ENCODE results near the gene NHS.

The NHS gene

DNA sequence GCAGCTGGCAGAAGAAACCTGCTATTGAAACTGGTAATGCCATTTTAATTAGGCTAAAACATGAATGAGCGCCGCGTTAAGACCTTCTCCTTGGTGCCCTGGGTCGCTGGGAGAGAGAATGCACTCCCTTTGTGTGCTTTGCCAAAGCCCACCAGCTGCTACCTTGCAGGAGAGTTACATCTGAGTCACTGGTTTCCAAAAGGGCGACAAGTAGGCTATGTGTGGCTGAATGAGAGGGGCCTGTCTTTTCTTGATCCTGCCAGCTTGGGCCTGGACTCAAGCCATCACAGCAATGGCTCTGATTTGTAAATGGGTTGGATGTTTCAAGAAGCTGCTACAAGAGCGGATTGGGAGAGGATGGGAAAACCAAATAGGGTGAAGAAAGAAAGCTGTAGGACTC, 81.5 kb downstream of the NHS start:
- DNase-seq = no peak

- peak; percentile 84 for DNase-seq
These were observed 84.1 kb downstream of the NHS start for GRCh38 chrX:17459008-17459611.

DNA sequence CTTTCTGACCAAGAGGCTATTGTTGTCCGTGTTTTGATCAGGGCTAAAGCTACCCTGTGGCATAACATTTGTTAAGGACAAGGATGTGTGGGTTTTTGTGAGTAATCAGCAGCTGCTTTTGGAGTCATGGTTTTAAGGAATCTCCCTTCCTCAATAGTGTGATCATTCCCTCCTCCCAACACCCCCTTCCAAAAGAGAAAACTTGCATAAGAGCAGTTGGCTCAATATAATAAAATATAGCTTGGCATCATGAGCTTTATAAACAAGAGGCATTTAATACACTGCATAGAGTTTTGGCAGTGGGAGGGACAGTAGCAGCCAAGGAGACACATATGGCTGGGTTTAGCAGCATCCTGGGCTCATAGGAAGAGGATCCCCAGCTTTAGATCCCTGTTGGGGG, 84.7 kb downstream of the NHS start:
- DNase-seq = no peak

DNA sequence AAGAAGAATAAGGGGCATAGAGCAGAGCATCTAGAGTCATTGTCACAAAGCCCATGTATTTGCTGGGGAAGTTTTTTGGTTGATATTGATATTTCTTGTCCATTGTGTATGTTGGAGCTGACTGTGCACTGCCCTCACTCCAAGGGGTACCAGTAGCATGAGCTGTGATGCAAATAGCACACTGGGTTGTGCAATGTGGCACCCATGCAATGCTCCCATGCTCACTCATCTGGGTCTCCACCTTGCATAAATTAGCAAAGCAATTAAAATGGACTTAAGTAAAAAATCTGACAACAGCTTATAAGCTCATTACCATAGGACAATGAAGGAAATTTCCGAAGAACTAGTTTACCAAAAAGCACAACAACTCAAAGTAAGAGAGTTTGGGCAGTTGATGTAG, 87.9 kb downstream of the NHS start:
- DNase-seq = no peak

DNA sequence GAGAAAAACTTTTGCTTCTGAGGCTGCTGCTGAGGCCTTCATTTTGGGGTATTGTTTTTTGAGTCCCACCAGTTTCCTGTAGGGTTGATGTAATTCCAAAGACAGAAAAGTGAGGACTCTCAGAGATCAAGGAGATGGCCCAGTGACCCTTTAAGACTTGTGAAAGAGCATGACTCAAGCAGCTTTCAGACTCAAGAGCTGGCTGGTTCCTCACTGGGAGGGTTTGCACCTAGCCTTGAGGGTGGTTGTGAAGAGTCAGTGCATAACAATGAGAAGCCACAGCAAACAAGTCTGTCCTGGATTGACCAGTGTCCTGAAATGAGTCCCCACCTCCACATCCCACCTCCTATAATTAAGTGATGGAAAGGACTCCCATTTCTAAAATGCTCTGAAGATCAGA, 89.2 kb downstream of the NHS start:
- no peak for DNase-seq

DNA sequence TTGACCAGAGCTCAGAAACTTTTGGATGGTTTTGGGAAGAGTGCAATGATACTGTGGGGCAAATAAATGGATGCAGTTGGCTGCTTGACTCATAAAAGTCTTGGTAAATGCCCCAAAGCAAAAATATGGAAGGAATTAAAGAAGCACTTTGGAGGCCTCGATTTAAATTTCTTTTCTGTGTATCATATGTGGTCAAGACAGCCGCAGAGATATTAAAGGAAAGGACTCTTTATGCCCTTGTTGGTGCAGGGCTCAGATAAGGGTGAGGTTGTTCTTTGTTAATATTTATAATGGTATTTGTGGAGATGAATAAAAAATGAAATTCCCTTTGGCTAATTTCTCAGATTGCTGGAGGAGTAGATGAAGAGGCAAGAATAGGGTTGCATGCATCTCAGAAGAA, 90.2 kb downstream of the NHS start:
- no peak for DNase-seq

DNA sequence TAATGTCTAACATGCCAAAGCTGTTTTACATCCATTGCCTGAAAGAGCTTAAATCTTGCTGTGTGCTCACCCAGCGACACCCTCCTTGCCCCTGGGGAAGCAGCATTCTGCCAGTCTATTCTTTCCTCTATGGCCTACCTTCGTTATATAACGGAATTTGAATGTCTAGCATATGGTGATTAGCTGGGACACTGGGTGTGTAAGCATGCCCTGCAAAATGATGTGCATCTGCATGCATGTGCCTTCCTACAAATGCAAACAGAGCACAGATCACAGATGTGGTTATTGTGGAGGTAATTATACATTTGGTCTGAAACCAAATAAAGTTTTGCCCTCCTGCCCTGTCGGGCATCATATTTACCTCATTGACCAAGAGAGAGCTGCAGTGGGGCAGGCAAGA, 90.8 kb downstream of the NHS start:
- DNase-seq = no peak

- no peak for DNase-seq
These were observed 95.1 kb downstream of the NHS start for GRCh38 chrX:17470136-17470535.

GRCh38 chrX:17471121-17471520, 96.1 kb downstream of the NHS start:
- DNase-seq = no peak

- DNase-seq = no peak
These were observed 96.9 kb downstream of the NHS start for GRCh38 chrX:17471861-17472260.

GRCh38 chrX:17472424-17472823, 97.4 kb downstream of the NHS start:
- no peak for DNase-seq

- no peak for DNase-seq
These were observed 98.0 kb downstream of the NHS start for GRCh38 chrX:17473021-17473420.

DNA sequence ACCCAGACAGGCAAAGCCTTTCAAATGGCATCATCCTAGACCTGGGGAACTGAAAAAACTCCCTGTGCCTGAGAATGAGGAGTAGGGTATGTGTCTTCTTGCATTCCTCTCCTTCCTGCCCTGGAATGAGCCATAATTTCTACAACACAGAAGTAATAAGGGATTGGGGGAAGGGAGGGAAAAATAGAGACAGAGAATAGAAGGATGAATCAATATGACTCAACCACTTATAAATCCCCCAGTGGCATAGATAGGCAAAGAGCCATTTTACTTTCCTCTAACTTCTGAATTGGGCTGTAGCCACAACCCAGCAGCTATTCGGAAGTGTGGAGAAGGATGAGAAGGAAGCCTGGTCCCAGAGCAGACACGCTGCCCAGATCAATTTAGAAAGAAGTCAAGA, 99.9 kb downstream of the NHS start:
- DNase-seq = no peak

DNA sequence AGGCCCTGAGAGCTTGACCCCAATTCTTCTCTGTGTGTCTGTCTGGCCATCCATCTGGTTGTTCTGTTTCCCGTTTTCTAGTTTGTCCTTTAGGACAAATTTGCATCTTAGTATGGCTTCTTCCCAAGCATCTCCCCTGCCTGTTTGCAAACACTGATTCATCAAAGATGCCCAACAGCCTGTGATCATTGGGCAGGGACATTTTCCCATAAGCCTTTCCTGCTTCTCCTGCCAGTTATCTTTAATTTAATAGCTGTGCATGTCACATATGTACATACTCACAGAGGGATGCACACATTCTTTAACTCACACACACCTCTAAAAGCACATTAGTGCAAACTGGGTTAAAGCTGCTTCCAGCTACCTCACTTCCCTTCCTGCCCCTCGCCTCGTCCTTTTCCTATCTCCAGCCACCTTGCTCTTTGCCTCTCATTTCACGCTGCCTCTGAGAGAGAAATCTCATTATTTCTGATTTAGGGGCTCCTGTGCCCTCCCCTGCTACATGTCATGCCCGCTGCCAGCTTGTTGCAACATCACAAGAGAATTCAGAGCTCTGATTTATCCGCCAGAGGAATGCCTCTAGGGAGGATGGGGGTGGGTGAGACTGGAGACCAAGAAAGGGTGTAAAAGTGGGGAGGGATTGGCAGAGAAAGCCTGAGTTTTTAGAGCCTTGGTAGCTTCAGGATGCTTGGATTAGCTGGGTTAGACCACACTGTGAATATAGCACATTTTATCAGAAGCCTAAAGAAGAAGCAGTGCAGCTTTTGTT, 100.6 kb downstream of the NHS start:
- DNase-seq = no peak

DNA sequence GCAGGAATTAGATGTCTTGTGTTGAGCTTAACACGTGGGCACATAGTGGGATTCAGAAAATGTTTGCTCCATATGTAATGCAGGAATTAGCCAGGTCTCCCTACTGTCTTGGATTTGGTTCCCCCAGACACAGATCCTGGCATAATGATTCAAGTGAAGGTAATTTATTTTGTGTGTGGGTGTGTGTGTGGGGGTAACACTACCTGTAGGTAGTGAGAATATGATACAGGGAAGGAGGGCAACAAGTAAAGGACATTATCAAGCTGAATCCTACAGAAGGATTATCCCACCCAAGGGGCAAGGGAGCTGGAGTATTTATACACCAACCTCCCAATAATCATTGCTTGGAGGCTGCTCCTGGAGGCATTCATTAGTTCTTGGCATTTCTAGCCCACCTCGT, 101.4 kb downstream of the NHS start:
- DNase-seq = no peak

DNA sequence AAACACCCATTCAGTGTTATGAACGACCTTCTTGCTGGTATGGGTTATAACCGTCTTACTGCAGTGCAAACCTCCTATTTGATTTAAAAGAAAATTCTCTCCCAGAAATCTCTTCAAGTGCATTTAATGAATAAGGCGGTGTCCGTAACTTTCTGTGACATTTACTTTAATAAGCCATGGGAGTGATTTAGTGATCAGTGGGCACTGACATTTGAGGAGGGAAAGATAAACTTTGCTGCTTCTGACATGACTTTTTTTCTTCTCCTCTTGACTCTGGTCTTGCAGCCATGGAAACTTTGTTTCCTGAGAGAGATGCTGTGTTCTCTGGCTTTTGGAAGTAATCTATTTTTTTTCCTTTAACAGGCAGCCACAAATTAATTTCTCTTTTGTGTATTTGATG, 106.1 kb downstream of the NHS start:
- no peak for DNase-seq

DNA sequence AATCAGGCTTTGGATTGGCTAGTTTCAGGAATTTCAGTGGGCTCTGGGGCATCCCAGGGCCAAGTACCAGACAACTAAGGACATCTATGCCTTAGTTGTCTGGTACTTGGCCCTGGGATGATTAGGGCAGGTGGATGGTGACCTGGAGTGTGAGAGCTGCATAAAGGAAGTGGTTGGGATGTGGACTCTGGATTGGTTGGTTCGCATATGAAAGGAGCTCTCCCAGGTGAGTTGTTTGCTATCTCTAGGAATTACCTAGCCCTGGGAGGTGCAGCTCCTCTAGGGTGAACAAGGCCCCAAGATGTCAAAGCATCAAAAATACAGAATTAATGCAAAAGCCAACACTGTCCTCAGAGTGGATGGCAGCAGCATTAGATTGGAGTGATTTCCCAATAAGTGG, 109.6 kb downstream of the NHS start:
- no peak for DNase-seq

DNA sequence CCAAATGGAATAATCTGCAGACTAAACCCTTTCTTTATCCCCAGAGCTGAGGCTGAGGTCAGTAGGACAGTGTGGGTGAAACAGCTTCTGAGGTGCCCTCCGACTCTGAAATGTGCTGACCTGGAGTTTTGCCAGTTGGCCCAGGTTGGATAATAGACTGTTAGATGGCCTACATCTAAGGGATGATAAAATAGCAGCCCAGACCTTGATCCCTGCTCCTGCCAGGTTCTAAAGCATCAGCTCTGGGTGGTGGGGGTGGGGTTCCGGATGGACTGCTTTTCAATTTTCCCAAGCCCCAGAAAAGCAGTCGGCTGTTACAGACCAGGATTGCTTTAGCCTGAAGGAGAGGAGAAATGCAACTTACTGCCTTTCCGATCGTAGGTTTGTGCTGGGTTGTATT, 110.4 kb downstream of the NHS start:
- no peak for DNase-seq

DNA sequence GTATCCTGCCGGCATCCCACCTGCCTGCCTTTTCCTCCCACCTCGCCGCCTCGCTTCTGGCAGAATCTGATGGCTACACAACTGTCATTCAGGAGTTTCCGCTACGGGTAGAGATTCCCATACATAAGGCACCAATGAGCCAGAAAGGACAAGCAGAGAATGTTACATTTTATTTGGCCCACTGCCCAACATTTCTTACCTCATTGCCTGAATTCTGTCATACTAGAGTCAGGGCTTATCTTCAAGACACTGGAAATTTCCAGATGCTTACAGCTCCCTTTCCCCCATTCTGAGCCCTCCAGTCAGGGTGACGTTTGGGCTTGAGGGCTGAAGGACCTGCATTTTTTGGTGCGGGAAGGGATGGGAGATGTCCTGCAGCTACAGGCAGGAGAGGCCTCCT, 113.0 kb downstream of the NHS start:
- DNase-seq = no peak

GRCh38 chrX:17494216-17494615, 119.2 kb downstream of the NHS start:
- DNase-seq = no peak

- no peak for DNase-seq
These were observed 120.1 kb downstream of the NHS start for GRCh38 chrX:17495052-17495451.

GRCh38 chrX:17496407-17496806, 121.4 kb downstream of the NHS start:
- DNase-seq = no peak

DNA sequence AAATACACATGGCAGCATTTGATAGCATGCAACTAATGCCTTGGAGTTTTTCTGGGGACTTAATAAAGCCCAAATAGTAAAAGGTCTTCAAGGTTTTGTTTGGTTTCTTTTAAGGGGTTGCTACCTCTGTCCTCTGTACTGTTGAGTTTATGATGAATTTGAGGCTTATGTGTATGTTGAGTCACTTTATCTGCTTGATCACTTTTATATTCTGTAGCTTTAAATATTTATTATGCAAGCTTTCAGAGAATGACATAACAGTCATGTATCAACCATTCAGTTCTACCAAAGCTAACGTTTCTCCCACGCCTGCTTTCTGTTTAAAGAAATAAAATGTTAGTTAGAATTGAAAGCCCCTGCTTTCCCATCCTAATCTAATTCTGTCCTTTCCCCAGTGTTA, 122.2 kb downstream of the NHS start:
- DNase-seq = no peak

- DNase-seq = no peak
These were observed 124.5 kb downstream of the NHS start for GRCh38 chrX:17499512-17499911.

GRCh38 chrX:17500145-17500579, 125.2 kb downstream of the NHS start:
- no peak for DNase-seq
